ENCODE data around the gene NECTIN3. TPM values are rescaled to one million over a fixed set of nuclear protein-coding genes. Genes with fewer than 3 reads are reported as not detected.

Gene NECTIN3, protein sequence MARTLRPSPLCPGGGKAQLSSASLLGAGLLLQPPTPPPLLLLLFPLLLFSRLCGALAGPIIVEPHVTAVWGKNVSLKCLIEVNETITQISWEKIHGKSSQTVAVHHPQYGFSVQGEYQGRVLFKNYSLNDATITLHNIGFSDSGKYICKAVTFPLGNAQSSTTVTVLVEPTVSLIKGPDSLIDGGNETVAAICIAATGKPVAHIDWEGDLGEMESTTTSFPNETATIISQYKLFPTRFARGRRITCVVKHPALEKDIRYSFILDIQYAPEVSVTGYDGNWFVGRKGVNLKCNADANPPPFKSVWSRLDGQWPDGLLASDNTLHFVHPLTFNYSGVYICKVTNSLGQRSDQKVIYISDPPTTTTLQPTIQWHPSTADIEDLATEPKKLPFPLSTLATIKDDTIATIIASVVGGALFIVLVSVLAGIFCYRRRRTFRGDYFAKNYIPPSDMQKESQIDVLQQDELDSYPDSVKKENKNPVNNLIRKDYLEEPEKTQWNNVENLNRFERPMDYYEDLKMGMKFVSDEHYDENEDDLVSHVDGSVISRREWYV
- total RNA-seq: 50.0 and 88.6 TPM in 2 replicates

GRCh38 chr3:111071257-111072030 is at the start of gene NECTIN3:
TSS of gene NECTIN3 (plus strand) at chr3:111071816. CDS start at chr3:111072018, 202 bp downstream.

